Mononuclear cell (primary cell): ENCODE results near the gene TENM4. TPM values are rescaled to one million over a fixed set of nuclear protein-coding genes. Genes with fewer than 3 reads are reported as not detected.

ENCODE experiments used
- H3K27me3 ChIP-seq: 2 replicates; pipeline ENCODE4 v1.6.0; 2011; ENCODE audit warnings: low read length, control low read depth; ENCODE audit not compliant: insufficient read depth
- H3K4me1 ChIP-seq: 2 replicates; pipeline ENCODE4 v1.5.1; 2011; ENCODE audit warnings: mild to moderate bottlenecking, low read length, control low read depth; ENCODE audit not compliant: insufficient read depth
- H3K4me3 ChIP-seq: 2 replicates; pipeline ENCODE4 v1.5.1; 2011; ENCODE audit warnings: mild to moderate bottlenecking, low read length, moderate library complexity
- H3K9me3 ChIP-seq: 2 replicates; pipeline ENCODE4 v1.5.1; 2011; ENCODE audit warnings: low read depth, mild to moderate bottlenecking, control low read depth, low read length
- total RNA-seq: library from RNA; depleted of rRNA; stranded (reverse); fragments of >200 nt; gene quantifications from one replicate; pipeline ENCODE4 v1.2.3, GENCODE V29; 2012

Gene TENM4
- total RNA-seq, 1 donor = 0.63 TPM

DNA sequence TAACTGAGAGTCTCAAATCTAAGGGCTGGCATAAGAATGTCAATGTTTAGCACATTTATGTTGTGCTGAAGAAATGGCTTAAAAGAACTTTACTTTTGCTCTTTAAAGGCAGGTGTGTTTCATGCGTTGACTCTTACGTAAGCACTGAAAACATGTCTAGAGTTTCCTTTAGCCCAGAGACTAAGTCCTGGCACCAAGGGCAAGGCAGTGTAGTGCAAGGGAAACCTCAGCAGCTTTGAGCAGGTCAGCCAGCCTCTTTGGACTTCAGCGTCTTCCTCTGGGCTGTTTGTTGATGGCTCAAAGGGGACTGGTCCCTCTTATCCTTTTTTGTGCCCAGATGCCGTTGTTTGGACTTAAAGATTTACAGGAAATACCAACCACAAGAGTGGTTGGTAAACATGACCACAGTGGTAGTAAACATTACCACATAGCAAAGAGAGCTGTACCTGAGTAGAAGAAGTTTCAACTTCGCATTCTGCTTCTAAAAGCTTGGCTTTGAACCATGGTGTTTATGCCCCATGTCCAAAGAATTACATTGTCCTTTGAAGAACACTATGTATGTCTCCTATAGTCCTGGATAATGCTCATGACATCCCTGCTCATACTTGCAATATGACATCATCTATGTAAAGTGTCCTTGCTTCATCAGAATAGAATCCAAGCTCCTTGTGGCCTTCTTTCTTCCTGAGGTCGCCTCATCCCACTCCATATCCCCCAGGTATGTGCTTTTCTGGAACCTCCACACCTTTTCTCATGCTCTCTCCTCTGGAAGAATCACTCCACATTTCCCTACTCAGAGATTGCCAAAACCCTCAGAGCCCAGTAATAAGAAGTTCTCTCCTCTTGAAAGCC lies 23.5 kb downstream of the TENM4 start:
- H3K4me3 ChIP-seq = no peak overlapping the region
- H3K4me1 ChIP-seq = no peaks in the 10 kb centered on the region
- H3K27me3 ChIP-seq = no peaks in the 10 kb centered on the region
- no peaks in the 10 kb centered on the region for H3K9me3 ChIP-seq

DNA sequence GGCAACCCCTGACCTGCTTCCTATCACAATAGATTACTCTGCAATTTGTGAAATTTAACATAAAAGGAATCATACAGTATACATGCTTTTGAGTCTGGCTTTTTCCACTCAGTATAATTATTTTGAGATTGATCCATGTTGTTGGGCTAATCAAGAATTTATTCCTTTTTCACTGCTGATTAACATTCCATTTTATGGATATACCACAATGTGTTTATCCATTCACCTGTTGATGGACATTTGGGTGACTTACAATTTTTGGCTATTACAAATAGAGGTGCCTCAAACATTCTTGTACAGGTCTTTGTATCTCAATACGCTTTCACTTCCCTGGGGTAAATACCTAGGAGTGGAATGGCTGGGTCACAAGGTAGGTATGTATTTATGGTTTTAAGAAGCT lies 24.9 kb downstream of the TENM4 start:
- Histone ChIP-seq H3K4me1 (no peaks in the 10 kb centered on the region), H3K9me3 (no peaks in the 10 kb centered on the region), H3K4me3 (no peak overlapping the region), H3K27me3 (no peaks in the 10 kb centered on the region)

DNA sequence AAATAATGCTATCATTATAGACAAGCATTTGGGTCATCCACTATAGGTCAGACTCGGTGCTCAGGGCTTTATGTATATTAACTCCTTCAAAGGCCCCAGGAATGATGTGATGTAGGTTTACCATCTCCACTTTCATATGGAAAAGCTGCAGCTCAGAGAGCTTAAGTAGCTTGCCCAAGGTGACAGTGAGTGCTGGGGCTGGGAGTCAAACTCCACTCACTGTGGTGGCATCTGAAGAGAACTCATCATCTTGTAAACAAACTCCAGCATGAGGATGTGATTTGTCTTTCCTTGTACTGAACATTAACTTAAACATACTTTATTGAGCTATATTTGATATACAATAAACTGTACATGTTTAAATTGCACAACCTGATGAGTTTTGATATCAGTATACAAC lies 25.4 kb downstream of the TENM4 start:
- no peak overlapping the region for H3K4me3 ChIP-seq
- H3K4me1 ChIP-seq = no peaks in the 10 kb centered on the region
- H3K27me3 ChIP-seq = no peaks in the 10 kb centered on the region

DNA sequence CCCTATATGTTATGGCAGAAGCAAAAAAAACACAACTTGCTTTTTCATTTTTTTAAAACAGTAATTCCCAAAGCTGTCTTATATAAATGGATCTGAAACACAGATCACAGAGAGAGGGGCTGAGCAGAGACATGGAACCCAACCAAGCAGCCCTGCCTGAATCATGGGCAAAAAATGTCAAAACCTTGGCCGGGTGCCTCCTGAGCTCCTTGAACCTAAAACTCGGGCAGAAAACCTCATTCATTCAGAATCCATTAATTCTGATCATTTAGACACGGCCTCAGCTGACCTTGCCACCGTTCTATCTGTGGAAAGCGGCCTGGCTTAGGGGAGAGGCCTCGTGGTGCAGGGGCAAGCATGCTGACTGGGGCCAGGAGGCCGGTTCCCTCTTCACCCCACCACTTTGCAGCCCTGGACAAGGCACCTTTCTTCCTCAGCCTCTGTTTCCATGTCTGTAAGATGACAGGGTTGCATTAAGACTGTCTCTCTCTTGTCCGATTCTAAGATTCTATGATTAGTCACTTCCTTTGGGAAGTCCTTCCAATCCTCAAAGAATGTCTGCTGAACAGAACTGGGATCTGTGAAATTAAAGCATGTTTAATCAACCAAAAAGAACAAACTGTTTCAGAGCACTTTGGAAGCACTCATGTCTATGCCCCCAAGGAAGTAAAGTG lies 26.0 kb downstream of the TENM4 start:
- H3K4me1 ChIP-seq = no peaks in the 10 kb centered on the region
- H3K4me3 ChIP-seq = no peak overlapping the region
- H3K9me3 ChIP-seq = no peaks in the 10 kb centered on the region
- no peaks in the 10 kb centered on the region for H3K27me3 ChIP-seq

More for the DNA sequence above, 25.4 kb downstream of the TENM4 start:
- no peaks in the 10 kb centered on the region for H3K9me3 ChIP-seq

DNA sequence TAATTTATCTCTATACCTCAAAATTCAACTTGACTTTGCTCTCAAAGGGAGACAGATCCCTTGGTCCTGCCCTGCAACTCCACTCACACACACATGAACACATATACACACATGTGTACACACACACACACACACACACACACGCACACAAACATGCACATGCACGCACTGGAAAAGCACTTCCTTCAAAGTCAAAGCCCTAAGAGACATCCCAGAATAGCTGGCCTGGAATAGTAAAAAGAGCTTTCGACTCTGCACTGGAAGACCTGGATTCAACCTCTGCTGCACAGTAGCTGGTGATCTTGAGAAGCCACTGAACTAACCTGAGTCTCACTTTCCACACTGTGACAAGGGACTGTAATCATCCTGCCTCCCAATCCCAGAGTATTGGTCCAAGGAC lies 26.8 kb downstream of the TENM4 start:
- Histone ChIP-seq H3K9me3 (no peaks in the 10 kb centered on the region), H3K4me1 (no peaks in the 10 kb centered on the region), H3K4me3 (no peak overlapping the region), H3K27me3 (no peaks in the 10 kb centered on the region)

DNA sequence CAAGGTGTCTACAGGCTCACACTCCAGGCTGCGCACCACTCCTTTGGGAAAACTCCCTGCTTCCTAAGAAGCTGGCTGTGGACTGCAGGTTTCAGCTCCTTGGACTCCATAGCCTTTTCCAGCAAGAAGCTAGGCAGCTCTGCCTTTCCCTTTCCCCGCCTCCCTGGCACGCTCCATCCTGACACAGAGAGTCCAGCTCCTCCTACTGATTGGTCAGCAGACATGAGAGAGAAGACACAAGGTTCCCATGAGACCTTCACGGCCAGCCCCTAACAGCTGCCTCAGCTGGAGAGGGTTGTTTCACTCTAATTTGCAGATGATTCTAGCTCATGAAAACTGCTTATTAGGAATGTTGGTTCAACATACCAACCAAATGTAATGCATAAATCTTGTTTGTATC lies 27.6 kb downstream of the TENM4 start:
- Histone ChIP-seq H3K27me3 (no peaks in the 10 kb centered on the region), H3K4me1 (no peaks in the 10 kb centered on the region), H3K4me3 (no peak overlapping the region), H3K9me3 (no peaks in the 10 kb centered on the region)

DNA sequence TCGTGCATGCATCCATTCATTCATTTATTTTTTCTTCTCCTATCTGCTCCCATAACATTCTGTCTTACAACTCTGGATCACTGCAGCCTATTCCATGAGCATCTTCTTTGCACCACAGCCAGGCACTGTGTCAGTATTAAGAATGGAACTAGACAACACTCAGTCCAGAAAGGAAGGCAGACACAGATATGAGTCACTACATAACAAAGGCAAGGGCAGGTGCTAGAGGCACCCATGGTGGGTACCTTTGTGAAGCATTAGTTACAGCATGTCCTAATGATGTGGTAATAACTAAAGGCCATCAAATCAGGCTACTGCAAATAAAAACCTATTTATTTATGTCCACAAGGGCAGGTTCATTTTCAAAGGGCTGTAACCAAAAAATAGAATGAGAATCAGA lies 28.1 kb downstream of the TENM4 start:
- no peak overlapping the region for H3K4me3 ChIP-seq
- no peaks in the 10 kb centered on the region for H3K9me3 ChIP-seq
- no peaks in the 10 kb centered on the region for H3K27me3 ChIP-seq
- H3K4me1 ChIP-seq = no peaks in the 10 kb centered on the region

DNA sequence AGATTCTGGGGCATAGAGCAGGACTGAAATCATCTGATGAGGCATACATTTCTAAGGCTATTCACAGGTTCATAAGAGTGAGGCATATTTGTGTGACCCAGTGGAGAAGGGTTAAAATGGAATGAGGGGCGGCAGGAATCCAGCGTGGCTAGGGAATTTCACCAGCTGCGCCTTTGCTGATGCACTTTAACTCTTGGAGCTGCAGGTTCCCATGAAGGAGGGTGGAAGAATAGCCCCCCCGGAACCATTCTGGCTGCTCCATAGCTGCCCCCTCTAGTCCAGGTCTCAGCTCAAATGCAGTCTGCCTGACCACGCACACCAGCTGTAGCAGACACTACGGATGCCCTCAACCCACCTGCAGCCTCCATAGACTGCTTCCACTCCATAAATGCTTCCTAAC lies 31.5 kb downstream of the TENM4 start:
- Histone ChIP-seq H3K27me3 (no peaks in the 10 kb centered on the region), H3K4me3 (no peak overlapping the region), H3K4me1 (peaks cover 3% of the 10 kb centered on the region), H3K9me3 (no peaks in the 10 kb centered on the region)

DNA sequence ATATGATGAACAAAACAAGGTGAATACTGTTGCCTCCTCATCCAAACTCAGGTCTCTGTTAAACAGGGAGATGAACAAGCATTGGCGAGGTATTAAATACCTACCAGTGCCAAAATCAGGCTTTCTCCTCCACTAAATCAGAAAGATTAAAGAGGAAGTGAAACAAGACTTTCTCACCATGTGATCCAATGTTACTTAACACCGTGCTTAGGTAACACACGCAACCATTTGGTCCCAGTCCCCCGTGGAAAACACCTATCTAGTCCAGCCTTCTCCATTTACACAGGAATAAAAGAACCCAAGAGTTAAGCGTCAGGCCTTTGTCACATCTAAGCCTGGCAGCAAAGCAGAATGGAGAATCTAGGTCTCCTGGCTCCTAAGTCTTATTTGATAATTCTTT lies 34.5 kb downstream of the TENM4 start:
- Histone ChIP-seq H3K4me3 (no peak overlapping the region), H3K4me1 (peaks cover 6% of the 10 kb centered on the region), H3K9me3 (no peaks in the 10 kb centered on the region), H3K27me3 (no peaks in the 10 kb centered on the region)

DNA sequence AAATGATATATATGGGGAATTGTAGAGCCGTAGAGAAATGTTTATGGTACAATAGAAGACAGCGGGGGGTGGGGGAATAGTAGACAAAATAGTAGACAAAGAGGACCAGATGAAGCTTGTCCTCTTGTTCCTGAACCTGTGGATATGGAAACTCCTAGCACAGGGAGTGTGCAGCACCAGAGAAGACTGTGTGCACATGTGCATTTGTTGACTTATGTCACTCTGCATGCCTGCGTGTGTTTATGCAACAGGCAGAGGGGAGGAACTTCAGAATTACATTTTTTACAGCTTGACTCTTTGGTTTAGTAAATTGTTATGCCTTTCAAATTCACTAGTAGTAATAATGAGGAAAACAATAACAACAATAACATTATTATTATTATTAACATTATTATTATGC lies 36.0 kb downstream of the TENM4 start:
- Histone ChIP-seq H3K4me3 (no peak overlapping the region), H3K27me3 (no peaks in the 10 kb centered on the region), H3K4me1 (peaks cover 6% of the 10 kb centered on the region), H3K9me3 (no peaks in the 10 kb centered on the region)

DNA sequence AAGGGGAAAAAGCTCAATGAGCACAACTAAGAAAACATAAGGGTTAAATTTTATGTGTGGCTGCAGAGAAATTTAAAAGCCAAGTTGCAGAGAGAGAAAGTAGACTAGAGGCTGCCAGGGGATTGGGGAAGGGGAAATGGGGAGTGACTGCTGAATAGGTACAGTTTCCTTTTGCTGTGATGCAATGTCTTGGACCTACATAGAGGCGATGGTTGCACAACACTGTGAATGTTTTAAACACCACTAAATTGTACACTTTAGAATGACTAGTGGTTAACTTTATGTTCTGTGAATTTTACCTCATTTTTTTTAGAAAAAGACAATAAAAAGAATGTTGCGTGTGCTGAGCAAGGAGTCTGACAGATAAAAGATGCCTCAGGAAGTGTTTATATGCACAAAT lies 36.5 kb downstream of the TENM4 start:
- Histone ChIP-seq H3K4me1 (peaks cover 6% of the 10 kb centered on the region), H3K9me3 (no peaks in the 10 kb centered on the region), H3K27me3 (no peaks in the 10 kb centered on the region), H3K4me3 (no peak overlapping the region)

DNA sequence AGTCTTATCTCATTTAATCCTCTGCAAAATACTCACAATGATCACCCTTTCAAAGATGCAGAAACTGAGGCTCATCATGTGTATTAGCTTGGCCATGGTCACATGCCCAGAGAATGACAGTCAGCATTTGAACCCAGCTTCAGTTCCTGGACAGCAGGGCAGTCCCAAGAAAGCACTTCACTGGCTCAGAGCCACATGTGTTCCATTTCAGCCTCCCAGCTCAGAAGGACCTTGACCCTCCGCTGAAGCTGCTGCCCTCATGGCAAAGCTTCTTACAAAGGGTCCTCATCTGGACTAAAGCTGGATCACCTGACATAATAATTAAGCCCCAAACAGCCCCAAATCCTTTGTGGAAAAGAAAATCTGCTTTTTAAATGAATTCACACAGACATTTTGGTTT lies 37.0 kb downstream of the TENM4 start:
- Histone ChIP-seq H3K27me3 (no peaks in the 10 kb centered on the region), H3K9me3 (no peaks in the 10 kb centered on the region), H3K4me3 (no peak overlapping the region), H3K4me1 (peaks cover 6% of the 10 kb centered on the region)

DNA sequence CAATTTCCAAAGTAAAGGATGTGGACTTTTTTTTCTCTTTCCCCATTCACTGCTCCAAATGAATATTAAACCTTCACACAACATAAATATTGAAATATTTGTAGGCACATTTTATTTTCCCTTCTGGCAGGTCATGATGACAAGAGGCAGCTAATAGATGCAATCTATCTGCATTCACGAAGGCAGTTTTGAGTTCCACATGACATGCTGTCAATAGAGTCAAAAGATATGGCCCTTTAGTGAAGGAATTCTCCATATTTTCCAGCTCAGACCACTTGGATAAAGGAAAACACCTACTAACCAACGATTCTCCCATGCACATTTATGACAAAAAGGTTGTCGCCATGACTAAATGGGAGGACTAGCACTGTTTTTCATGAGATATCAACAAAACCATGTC lies 37.9 kb downstream of the TENM4 start:
- no peaks in the 10 kb centered on the region for H3K9me3 ChIP-seq
- no peak overlapping the region for H3K4me3 ChIP-seq
- H3K27me3 ChIP-seq = no peaks in the 10 kb centered on the region
- peaks cover 6% of the 10 kb centered on the region for H3K4me1 ChIP-seq

DNA sequence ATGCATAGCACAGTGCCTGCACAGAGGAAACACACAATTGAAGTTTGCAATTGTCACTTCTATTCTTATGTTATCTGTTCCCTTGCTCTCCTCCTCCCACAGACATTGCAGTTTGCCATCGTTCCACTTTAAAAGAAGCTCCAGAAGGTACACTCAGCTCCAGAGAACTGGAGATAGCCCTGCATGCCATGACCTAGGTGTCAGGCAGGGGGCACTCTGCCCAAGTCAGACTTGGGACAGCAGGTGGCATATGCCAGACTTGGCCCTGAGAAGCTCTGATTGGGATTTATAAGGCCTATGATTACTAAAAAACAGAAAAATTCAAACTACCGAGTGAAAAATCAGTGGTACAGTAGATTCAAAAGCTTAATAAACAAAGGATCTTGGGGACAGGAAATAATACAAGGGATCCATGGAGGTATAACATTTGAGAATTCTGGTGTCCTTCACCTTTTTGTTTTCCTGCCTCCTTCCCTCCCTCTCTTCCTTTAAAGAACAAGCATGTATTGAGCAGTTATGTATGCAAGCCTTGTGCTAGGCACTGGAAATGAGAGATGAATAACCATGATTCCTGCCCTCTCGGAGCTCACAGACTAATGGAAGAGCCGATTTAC lies 40.0 kb downstream of the TENM4 start:
- Histone ChIP-seq H3K27me3 (no peaks in the 10 kb centered on the region), H3K4me1 (peaks cover 3% of the 10 kb centered on the region), H3K9me3 (no peaks in the 10 kb centered on the region), H3K4me3 (no peak overlapping the region)

DNA sequence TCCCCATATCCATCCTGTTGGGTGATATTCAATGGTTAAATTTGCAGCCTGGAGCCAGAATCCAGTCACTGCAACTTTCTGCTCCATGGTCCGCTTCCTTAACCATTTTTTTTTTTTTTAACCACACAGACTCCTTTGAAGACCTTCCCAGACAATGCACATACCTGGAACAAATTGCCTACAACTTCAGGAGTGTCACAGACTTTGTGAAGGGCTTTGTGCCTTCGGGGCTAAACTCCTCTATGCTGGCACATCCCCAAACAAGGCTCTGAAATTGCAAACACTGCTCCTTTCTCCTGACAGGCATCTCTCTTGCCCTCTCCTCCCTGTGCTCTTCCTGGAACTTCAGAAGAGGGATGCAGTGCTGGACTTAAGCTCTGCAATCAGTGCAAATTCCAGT lies 40.6 kb downstream of the TENM4 start:
- H3K4me1 ChIP-seq = peaks cover 3% of the 10 kb centered on the region
- H3K27me3 ChIP-seq = no peaks in the 10 kb centered on the region
- no peak overlapping the region for H3K4me3 ChIP-seq
- H3K9me3 ChIP-seq = no peaks in the 10 kb centered on the region
